ENCODE measurements around the gene ATP8A2.

GRCh38 chr13:25802579-25802978 is 430.8 kb downstream of the ATP8A2 start:
- no peak for TF ChIP-seq POLR2A (IDR thresholded peaks at IDR 0.05)
- TF ChIP-seq, protein P1, sequence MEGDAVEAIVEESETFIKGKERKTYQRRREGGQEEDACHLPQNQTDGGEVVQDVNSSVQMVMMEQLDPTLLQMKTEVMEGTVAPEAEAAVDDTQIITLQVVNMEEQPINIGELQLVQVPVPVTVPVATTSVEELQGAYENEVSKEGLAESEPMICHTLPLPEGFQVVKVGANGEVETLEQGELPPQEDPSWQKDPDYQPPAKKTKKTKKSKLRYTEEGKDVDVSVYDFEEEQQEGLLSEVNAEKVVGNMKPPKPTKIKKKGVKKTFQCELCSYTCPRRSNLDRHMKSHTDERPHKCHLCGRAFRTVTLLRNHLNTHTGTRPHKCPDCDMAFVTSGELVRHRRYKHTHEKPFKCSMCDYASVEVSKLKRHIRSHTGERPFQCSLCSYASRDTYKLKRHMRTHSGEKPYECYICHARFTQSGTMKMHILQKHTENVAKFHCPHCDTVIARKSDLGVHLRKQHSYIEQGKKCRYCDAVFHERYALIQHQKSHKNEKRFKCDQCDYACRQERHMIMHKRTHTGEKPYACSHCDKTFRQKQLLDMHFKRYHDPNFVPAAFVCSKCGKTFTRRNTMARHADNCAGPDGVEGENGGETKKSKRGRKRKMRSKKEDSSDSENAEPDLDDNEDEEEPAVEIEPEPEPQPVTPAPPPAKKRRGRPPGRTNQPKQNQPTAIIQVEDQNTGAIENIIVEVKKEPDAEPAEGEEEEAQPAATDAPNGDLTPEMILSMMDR (IDR thresholded peaks at IDR 0.05) = no peak
